AG04450 (cell line): ENCODE results near the gene ERCC2. TPM values are rescaled to one million over a fixed set of nuclear protein-coding genes. Genes with fewer than 3 reads are reported as not detected.

Source experiments
- CTCF ChIA-PET: fragments of 300-600, 350-600 bp; formaldehyde crosslinking; extraction: SDS; loops from one replicate; lab custom pipeline; 2022; ENCODE audit warnings: antibody characterized with exemption, inconsistent platforms; lab: Charles Lee
- POLR2A ChIA-PET: fragments of 350-600 bp; formaldehyde crosslinking; extraction: SDS; loops from one replicate; lab custom pipeline; 2021; ENCODE audit warnings: antibody characterized with exemption, inconsistent platforms; lab: Yijun Ruan, JAX
- DNase-seq: peaks from one replicate; pipeline ENCODE4 v3.0.0-alpha.2; 2011; ENCODE audit warnings: low read depth, low spot score
- H3K27ac ChIP-seq: one replicate; pipeline ENCODE4 v1.5.1; 2012; ENCODE audit warnings: low read depth, low read length, control low read depth
- H3K27me3 ChIP-seq: one replicate; pipeline ENCODE4 v1.6.0; 2012; ENCODE audit warnings: low read length; ENCODE audit not compliant: control insufficient read depth, insufficient read depth
- H3K4me3 ChIP-seq: 2 replicates; pipeline ENCODE4 v1.5.1; 2011; ENCODE audit warnings: mild to moderate bottlenecking, low read depth, low read length, control low read depth
- H3K9me3 ChIP-seq: 2 replicates; pipeline ENCODE4 v1.5.1; 2012; ENCODE audit warnings: low read length; ENCODE audit not compliant: control insufficient read depth, insufficient read depth
- CTCF ChIP-seq: IDR thresholded peaks from 2 replicates; pipeline ENCODE4 v1.5.1; 2011; ENCODE audit warnings: low read depth, low read length, control low read depth, inconsistent platforms
- polyA plus RNA-seq: library from polyadenylated mRNA; depleted of rRNA; stranded (reverse); fragments of >200 nt; gene quantifications from 2 replicates; pipeline ENCODE4 v1.2.3, GENCODE V29; 2011

The ERCC2 gene
- polyA plus RNA-seq, 1 experiment: 51.4 TPM

GRCh38 chr19:45344621-45345505, 25.5 kb downstream of the ERCC2 start:
- ChIA-PET POLR2A (interaction anchor here (0.6 to 0.9 kb wide), 4 partner anchors 29 to 163 kb away, joined by 3 to 8 read pairs (median 4); no protein-coding TSS in a partner anchor), CTCF (no interaction called here)
- DNase-seq: no peak
- H3K27ac ChIP-seq: no peak overlapping the region
- no peak overlapping the region for H3K4me3 ChIP-seq
- no peak for TF ChIP-seq CTCF
- peaks cover 6% of the 10 kb centered on the region for H3K27me3 ChIP-seq
- no peaks in the 10 kb centered on the region; the same call in 1 of the 2 replicates for H3K9me3 ChIP-seq

- no peak overlapping the region for H3K4me3 ChIP-seq
- no peak overlapping the region for H3K27ac ChIP-seq
- no peaks in the 10 kb centered on the region; the same call in 1 of the 2 replicates for H3K9me3 ChIP-seq
- ChIA-PET CTCF (no interaction called here), POLR2A (no interaction called here)
- H3K27me3 ChIP-seq: peaks cover 6% of the 10 kb centered on the region
- no peak for DNase-seq
- TF ChIP-seq CTCF: no peak
These were observed 27.5 kb downstream of the ERCC2 start for GRCh38 chr19:45342911-45343310.

- Histone ChIP-seq H3K9me3 (no peaks in the 10 kb centered on the region), H3K4me3 (0 out of 2 replicates have a peak overlapping the region, but pooled peaks have one; percentile 13), H3K27me3 (peaks cover 6% of the 10 kb centered on the region), H3K27ac (no peak overlapping the region)
- ChIA-PET POLR2A (interaction anchor here (0.5 to 0.7 kb wide), 2 partner anchors 12 to 20 kb away, joined by 3 to 6 read pairs; no protein-coding TSS in a partner anchor), CTCF (interaction anchor here (0.6 kb wide), 1 partner anchor 320 kb away, joined by 4 read pairs; no protein-coding TSS in a partner anchor)
- no peak for DNase-seq
- no peak for TF ChIP-seq CTCF
These were observed 29.4 kb downstream of the ERCC2 start for GRCh38 chr19:45340899-45341453.

- TF ChIP-seq CTCF: no peak
- DNase-seq: no peak
- 0 out of 2 replicates have a peak within 1 kb of the TSS, but pooled peaks have one; percentile 13 for H3K4me3 ChIP-seq
- no peaks in the 10 kb centered on the region for H3K9me3 ChIP-seq
- CTCF ChIA-PET: interaction anchor here (0.6 kb wide), 1 partner anchor 319 kb away, joined by 4 read pairs; no protein-coding TSS in a partner anchor
- peaks cover 6% of the 10 kb centered on the region for H3K27me3 ChIP-seq
- POLR2A ChIA-PET: no interaction called here
- no peak within 1 kb of the TSS for H3K27ac ChIP-seq
These were observed 30.0 kb downstream of the ERCC2 start, which contains the start of gene KLC3 for GRCh38 chr19:45340232-45340898. KLC3 (plus strand) TSS chr19:45340750; CDS start chr19:45345542, 4,792 bp downstream.
